ENCODE results near the gene PMVK. TPM values are rescaled to one million over a fixed set of nuclear protein-coding genes. Genes with fewer than 3 reads are reported as not detected.

The PMVK gene
- total RNA-seq, 4 donors from 2014 or later: 15.0 to 28.2 (median 21.2) TPM

GRCh38 chr1:154955039-154955717 lies 18.7 kb upstream of the PMVK start:
- peak; percentile 60 to 61 for DNase-seq
- no peaks in the 10 kb centered on the region for H3K27me3 ChIP-seq
- WGBS, 2 donors: 20 to 31% methylated on average over 3 to 4 of the region's 4 CpGs
- no peak for TF ChIP-seq CTCF (IDR thresholded peaks at IDR 0.05)
- TF ChIP-seq POLR2A (IDR thresholded peaks at IDR 0.05): no peak
- no peaks in the 10 kb centered on the region for H3K9me3 ChIP-seq
- peaks cover 4 to 10% of the 10 kb centered on the region in 2 donors for H3K36me3 ChIP-seq
- H3K4me3 ChIP-seq (replicated peaks in 1 of 3): peak overlapping the region in 2 of 3 donors; percentile 5 to 45
- intact Hi-C loops (cut with DNase I): no loop called here
- peaks cover 53 to 61% of the 10 kb centered on the region in 2 donors for H3K4me1 ChIP-seq
- H3K27ac ChIP-seq: peak overlapping the region; percentile 41 to 83 (median 53)

- no peak for TF ChIP-seq POLR2A (IDR thresholded peaks at IDR 0.05)
- no peak for TF ChIP-seq CTCF (IDR thresholded peaks at IDR 0.05)
- H3K27me3 ChIP-seq: no peaks in the 10 kb centered on the region
- WGBS, 2 donors: 71 to 72% methylated on average over 3 of the region's 3 CpGs
- intact Hi-C loops (cut with DNase I): no loop called here
- H3K4me1 ChIP-seq: peaks cover 53 to 60% of the 10 kb centered on the region in 2 donors
- no peaks in the 10 kb centered on the region for H3K9me3 ChIP-seq
- peak overlapping the region in 1 of 3 donors; percentile 23 for H3K27ac ChIP-seq
- no peak overlapping the region for H3K4me3 ChIP-seq (replicated peaks in 1 of 3)
- DNase-seq: no peak
- peaks cover 3 to 11% of the 10 kb centered on the region in 2 donors for H3K36me3 ChIP-seq
Measured at GRCh38 chr1:154954541-154954940, 18.0 kb upstream of the PMVK start.

GRCh38 chr1:154953611-154954038 lies 17.1 kb upstream of the PMVK start:
- Histone ChIP-seq H3K9me3 (no peaks in the 10 kb centered on the region), H3K4me3 (replicated peaks in 1 of 3) (no peak overlapping the region), H3K27me3 (no peaks in the 10 kb centered on the region), H3K27ac (peak overlapping the region in 1 of 3 donors; percentile 23), H3K4me1 (peaks cover 47 to 54% of the 10 kb centered on the region in 2 donors), H3K36me3 (peaks cover 0 to 11% of the 10 kb centered on the region in 2 donors)
- TF ChIP-seq CTCF (IDR thresholded peaks at IDR 0.05) (no peak), POLR2A (IDR thresholded peaks at IDR 0.05) (no peak)
- WGBS, 2 donors: 22 to 58% methylated on average over 2 of the region's 2 CpGs
- DNase-seq: peak; percentile 43 to 63
- intact Hi-C loops (cut with DNase I): no loop called here

- intact Hi-C loops (cut with DNase I): no loop called here
- WGBS, 2 donors: 89 to 91% methylated on average over 6 of the region's 6 CpGs
- TF ChIP-seq CTCF (IDR thresholded peaks at IDR 0.05) (no peak), POLR2A (IDR thresholded peaks at IDR 0.05) (no peak)
- Histone ChIP-seq H3K4me3 (replicated peaks in 1 of 3) (no peak overlapping the region), H3K27ac (no peak overlapping the region), H3K9me3 (no peaks in the 10 kb centered on the region), H3K4me1 (peaks cover 41 to 45% of the 10 kb centered on the region in 2 donors), H3K36me3 (peaks cover under 1 to 11% of the 10 kb centered on the region in 2 donors), H3K27me3 (no peaks in the 10 kb centered on the region)
- DNase-seq: no peak
Measured at GRCh38 chr1:154952664-154953063, 16.1 kb upstream of the PMVK start.

- no peaks in the 10 kb centered on the region for H3K9me3 ChIP-seq
- DNase-seq: no peak
- H3K27me3 ChIP-seq: no peaks in the 10 kb centered on the region
- H3K4me1 ChIP-seq: peaks cover 36 to 39% of the 10 kb centered on the region in 2 donors
- no peak overlapping the region for H3K27ac ChIP-seq
- H3K36me3 ChIP-seq: peaks cover 4 to 11% of the 10 kb centered on the region in 2 donors
- WGBS, 2 donors: 80 to 84% methylated on average over 9 of the region's 15 CpGs
- intact Hi-C loops (cut with DNase I): no loop called here
- TF ChIP-seq POLR2A (IDR thresholded peaks at IDR 0.05) (no peak), CTCF (IDR thresholded peaks at IDR 0.05) (no peak)
- no peak overlapping the region for H3K4me3 ChIP-seq (replicated peaks in 1 of 3)
Measured at GRCh38 chr1:154951901-154952657, 15.6 kb upstream of the PMVK start.

Data from thyroid gland (tissue), 4 donors.